Measurements from ENCODE around the gene TBC1D16.

DNA sequence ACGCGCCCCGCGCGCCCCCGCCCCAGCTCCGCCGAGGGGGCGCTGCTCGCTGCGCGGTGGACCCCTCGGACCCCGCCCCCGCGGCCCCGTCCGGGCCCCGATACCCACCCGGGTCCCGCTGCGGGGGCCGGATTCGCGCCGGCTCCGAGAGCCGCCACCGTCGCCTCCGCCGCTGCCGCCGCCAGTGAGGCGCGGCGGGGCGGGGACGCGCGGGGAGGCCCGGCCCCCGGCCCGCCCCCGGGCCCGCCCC lies at the start of gene TBC1D16:
- TF ChIP-seq, protein P1, sequence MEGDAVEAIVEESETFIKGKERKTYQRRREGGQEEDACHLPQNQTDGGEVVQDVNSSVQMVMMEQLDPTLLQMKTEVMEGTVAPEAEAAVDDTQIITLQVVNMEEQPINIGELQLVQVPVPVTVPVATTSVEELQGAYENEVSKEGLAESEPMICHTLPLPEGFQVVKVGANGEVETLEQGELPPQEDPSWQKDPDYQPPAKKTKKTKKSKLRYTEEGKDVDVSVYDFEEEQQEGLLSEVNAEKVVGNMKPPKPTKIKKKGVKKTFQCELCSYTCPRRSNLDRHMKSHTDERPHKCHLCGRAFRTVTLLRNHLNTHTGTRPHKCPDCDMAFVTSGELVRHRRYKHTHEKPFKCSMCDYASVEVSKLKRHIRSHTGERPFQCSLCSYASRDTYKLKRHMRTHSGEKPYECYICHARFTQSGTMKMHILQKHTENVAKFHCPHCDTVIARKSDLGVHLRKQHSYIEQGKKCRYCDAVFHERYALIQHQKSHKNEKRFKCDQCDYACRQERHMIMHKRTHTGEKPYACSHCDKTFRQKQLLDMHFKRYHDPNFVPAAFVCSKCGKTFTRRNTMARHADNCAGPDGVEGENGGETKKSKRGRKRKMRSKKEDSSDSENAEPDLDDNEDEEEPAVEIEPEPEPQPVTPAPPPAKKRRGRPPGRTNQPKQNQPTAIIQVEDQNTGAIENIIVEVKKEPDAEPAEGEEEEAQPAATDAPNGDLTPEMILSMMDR (IDR thresholded peaks at IDR 0.05), result no peak
- TF ChIP-seq POLR2AphosphoS5 (IDR thresholded peaks at IDR 0.05) (no peak), POLR2A (IDR thresholded peaks at IDR 0.05) (no peak)

Data from breast epithelium (tissue), 3 donors.